Stimulated activated naive CD8-positive, alpha-beta T cell treated with anti-CD3 and anti-CD28 coated beads, Interleukin-15, Interleukin-2, amounts not matched to agents 100 ng/mL and 50 ng/mL, for 24 hours (primary cell): ENCODE measurements around the gene RASA3.

ENCODE experiments used
- H3K27ac Mint-ChIP-seq: one replicate; pipeline ENCODE4 v1.8.0; 2021; ENCODE audit warnings: mild to moderate bottlenecking, mixed read lengths
- H3K27me3 Mint-ChIP-seq: one replicate; pipeline ENCODE4 v1.8.0; 2021; ENCODE audit warnings: mixed read lengths
- H3K36me3 Mint-ChIP-seq: one replicate; pipeline ENCODE4 v1.8.0; 2021; ENCODE audit warnings: low read depth, mixed read lengths
- H3K4me1 Mint-ChIP-seq: one replicate; pipeline ENCODE4 v1.8.0; 2021; ENCODE audit warnings: low read depth, mixed read lengths
- H3K4me3 Mint-ChIP-seq: one replicate; pipeline ENCODE4 v1.8.0; 2021; ENCODE audit warnings: mild to moderate bottlenecking, mixed read lengths
- H3K9me3 Mint-ChIP-seq: one replicate; pipeline ENCODE4 v1.8.0; 2021; ENCODE audit warnings: mixed read lengths

The RASA3 gene

DNA sequence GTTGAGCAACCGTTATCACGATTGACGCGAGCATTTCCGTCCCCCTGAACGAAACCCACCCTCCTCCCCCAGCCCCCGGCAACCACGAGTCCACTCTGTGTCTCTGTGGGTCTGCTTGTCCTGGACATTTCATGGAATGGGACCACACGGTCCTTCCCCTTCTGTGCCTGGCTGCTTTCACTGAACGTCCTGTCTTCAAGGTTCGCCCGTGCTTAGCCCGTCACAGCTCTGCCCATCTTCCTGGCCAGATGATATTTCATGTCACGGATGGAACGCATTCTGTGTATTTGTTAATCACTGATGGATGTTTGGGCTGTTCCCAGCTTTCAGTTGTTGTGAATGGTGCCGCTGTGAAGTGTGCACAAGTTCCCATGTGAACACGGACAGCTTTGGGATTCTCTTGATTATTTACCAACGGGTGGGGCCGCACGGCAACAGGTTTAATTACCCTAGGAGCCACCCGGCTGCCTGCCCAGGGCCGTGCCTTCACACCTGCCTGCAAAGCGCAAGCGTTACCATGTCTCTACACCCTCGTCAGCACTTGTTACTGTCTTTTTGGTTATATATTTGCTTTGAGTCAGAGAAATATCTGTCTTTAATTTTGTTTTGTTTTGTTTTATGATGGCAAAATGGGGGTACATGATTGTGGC lies 42.5 kb downstream of the RASA3 start:
- Mint-ChIP-seq H3K27me3 (no peaks in the 10 kb centered on the region), H3K9me3 (peaks cover 32% of the 10 kb centered on the region), H3K4me3 (peak overlapping the region; percentile 23), H3K27ac (peak overlapping the region; percentile 66), H3K4me1 (peaks cover 27% of the 10 kb centered on the region), H3K36me3 (peaks cover 37% of the 10 kb centered on the region)

DNA sequence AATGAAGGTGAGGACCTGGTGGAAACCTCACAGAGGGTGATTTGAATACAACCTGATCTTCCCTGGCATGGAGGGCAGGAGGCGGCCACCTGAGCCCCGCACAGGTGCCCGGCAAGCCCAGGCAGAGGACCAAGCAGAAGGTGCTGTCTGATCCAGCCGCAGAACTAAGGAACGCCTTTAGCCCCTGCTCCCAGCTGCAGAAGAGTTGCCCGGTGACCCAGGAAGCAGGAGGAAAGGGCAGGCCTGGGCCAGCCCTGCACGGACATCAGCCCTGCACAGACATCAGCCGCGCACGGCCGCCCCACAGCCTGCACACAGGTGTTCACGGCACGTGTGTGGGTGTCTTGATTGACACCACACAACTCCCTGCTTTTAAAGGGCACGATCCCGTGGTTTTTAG lies 43.1 kb downstream of the RASA3 start:
- H3K36me3 Mint-ChIP-seq = peaks cover 36% of the 10 kb centered on the region
- no peaks in the 10 kb centered on the region for H3K27me3 Mint-ChIP-seq
- peaks cover 24% of the 10 kb centered on the region for H3K4me1 Mint-ChIP-seq
- no peak overlapping the region for H3K27ac Mint-ChIP-seq
- no peak overlapping the region for H3K4me3 Mint-ChIP-seq
- peaks cover 32% of the 10 kb centered on the region for H3K9me3 Mint-ChIP-seq

DNA sequence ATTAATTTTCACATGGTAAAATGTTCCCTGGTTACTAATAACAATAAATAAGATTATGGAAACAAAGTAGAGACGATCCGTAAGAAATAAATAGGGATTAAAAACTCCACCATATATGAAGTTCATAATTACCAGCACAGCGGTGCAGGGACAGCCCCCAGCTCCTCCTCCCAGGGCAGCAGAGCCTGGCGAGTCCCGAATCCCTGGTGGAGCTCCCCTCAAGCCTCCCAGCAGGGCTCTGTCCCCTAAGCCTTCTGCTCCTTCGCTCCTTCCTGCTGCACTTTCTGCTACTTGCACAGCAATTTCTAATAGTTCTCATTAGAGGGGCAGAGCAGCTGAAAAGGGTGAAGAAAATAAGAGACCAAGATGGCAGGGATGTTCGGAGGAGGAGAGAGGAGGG lies 43.6 kb downstream of the RASA3 start:
- H3K27ac Mint-ChIP-seq = no peak overlapping the region
- no peaks in the 10 kb centered on the region for H3K27me3 Mint-ChIP-seq
- H3K36me3 Mint-ChIP-seq = peaks cover 31% of the 10 kb centered on the region
- H3K9me3 Mint-ChIP-seq = peaks cover 27% of the 10 kb centered on the region
- H3K4me3 Mint-ChIP-seq = no peak overlapping the region
- H3K4me1 Mint-ChIP-seq = peaks cover 19% of the 10 kb centered on the region

DNA sequence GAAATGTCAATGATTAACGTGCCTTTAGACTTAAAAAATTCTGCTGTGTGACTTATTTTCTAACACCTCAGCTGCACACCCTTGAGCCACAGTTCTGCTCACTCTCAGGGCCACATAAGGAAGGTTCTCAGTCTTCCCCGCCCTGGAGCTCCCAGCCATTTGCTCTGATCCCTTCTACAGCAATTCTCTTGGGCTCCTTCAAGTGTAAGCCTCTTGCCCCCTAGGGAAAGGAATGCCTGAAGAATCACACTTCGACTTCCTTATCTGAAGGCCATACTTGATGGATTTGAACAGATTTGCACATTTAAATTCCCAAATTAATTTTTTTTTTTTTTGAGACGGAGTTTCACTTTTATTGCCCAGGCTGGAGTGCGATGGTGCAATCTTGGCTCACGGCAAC lies 44.2 kb downstream of the RASA3 start:
- H3K36me3 Mint-ChIP-seq = peaks cover 25% of the 10 kb centered on the region
- no peaks in the 10 kb centered on the region for H3K27me3 Mint-ChIP-seq
- peaks cover 21% of the 10 kb centered on the region for H3K9me3 Mint-ChIP-seq
- H3K4me3 Mint-ChIP-seq = no peak overlapping the region
- H3K4me1 Mint-ChIP-seq = peaks cover 13% of the 10 kb centered on the region
- no peak overlapping the region for H3K27ac Mint-ChIP-seq

DNA sequence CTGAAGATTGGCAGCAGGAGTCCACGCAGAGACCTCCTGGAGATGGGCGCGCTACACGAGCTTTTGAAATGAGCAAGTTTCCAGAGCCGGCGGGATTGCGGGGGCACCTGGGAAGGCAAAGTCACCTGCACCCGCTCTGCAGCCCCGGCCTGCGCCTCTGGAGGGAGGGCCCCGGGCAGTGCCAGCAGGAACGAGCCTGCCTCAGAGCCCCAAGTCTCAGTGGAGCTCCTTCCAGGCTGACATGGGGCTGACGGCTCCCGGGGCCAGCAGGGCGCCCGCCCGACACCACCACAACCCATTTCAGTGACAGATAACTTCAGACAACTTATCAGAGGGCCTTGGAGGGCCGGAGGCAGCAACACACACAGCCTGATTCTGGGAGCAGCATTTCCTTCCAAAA lies 45.0 kb downstream of the RASA3 start:
- Mint-ChIP-seq H3K4me3 (no peak overlapping the region), H3K27ac (no peak overlapping the region), H3K27me3 (no peaks in the 10 kb centered on the region), H3K36me3 (peaks cover 30% of the 10 kb centered on the region), H3K9me3 (peaks cover 13% of the 10 kb centered on the region), H3K4me1 (peaks cover 18% of the 10 kb centered on the region)

DNA sequence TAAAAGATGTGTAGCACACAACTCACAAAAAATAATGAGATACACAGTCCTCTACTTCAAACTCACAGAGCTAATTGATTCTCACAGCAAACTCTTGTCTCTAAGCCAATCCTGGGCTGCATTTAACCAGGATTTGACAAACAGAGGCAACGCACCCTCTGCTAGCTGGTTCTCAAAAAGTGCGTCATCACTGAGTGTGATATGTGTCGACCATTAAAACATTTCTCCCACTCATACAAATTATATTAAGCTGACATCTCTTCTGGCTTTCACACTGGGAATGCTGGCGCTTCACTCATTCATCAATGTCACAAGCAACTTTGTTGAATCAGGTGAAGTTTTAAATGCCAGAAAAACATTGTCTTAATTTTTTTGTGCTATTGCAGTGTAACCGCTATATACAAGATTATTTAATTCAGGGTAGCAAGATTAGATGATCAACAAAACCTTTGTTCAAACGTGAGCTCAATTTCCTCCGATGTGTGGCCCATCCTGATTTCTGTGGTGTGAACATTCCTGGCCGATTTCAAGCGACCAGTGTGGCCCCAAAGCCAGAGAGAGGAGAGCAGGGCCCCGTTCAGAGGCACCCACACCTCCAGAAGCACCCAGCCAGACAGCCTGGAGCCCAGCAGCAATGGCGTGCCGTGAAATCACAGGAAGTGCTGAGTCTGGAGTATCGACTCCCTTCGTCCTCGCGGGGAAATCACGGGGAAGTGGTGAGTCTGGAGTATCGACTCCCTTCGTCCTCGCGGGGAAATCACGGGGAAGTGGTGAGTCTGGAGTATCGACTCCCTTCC lies 49.4 kb downstream of the RASA3 start:
- H3K27me3 Mint-ChIP-seq = no peaks in the 10 kb centered on the region
- H3K9me3 Mint-ChIP-seq = no peaks in the 10 kb centered on the region
- no peak overlapping the region for H3K4me3 Mint-ChIP-seq
- H3K27ac Mint-ChIP-seq = no peak overlapping the region
- peaks cover 33% of the 10 kb centered on the region for H3K4me1 Mint-ChIP-seq
- H3K36me3 Mint-ChIP-seq = peaks cover 8% of the 10 kb centered on the region

DNA sequence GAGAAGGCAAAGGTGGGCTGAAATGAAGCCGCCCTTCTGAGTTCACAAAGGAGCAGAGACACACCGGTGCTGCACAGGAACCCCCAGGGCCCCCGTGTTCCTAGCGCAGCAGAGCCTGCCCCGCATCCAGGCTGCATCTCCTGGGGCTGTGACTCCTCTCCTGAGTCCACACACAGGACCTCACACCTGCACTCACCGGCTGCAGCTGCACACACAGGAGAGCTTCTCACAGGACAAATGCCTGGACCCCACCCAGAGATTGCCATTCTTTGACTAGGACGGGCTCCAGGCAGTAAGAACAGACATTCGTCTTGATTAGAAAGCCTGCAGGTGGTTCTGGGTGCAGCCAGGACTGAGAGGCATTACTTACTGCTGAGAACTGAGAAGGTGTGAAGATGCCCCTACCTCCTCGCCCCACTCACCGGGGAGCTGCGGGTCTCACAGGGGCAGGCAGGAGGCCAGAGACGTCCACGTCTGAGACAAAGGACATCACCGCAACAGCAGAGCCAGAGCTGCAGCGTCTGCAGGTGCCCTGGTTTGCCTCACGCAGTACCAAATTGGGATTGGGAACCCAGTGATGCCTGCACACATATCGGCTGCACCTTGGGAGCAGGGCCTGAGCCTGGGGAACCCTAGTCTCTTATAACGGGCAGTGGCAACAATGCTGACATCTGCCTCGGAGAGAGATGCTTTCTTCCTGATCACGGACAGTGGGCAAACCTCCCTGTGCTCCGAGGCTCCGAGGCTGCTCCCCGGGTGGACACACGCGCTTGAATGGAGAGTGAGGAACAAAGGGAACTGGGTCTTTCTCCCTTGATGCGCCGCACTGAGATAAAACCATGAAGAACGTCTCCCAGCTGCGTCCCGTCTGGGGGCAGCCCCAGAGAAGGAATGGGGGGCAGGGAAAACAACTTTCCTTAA lies 50.4 kb downstream of the RASA3 start:
- H3K9me3 Mint-ChIP-seq = no peaks in the 10 kb centered on the region
- H3K36me3 Mint-ChIP-seq = peaks cover 8% of the 10 kb centered on the region
- H3K4me3 Mint-ChIP-seq = no peak overlapping the region
- H3K27ac Mint-ChIP-seq = peak overlapping the region; percentile 70
- H3K4me1 Mint-ChIP-seq = peaks cover 40% of the 10 kb centered on the region
- no peaks in the 10 kb centered on the region for H3K27me3 Mint-ChIP-seq

DNA sequence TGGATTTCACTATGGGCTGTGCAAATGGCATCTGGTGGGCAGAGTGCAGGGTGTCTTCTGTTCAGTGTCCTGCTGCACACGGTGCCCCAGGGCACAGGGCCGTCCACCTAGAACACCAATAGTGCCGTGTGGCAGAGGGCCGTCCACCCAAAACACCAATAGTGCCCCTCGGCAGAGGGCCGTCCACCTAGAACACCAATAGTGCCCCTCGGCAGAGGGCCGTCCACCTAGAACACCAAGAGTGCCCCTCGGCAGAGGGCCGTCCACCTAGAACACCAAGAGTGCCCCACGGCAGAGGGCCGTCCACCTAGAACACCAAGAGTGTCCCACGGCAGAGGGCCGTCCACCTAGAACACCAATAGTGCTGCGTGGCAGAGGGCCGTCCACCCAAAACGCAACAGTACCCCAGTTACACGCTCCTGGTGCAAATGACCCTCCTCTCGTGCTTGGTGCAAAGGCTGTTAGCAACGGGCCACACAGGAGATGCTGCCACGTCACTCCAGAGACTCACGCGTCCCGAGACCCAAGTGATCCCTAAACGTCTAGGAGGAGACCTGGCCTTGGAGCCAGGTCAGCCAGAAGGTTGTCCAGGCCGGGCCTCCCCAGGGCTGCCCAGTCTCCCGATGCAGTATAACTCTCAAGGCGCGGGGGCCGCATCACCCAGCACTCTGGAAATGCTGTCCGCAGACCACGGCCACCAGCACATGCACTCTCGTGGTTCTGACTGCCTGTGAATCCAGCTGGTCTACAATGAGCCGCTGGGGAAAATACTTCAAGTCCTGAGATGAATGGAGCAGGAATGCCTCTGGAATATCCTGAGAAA lies 51.5 kb downstream of the RASA3 start:
- Mint-ChIP-seq H3K27ac (peak overlapping the region; percentile 70), H3K4me3 (no peak overlapping the region), H3K36me3 (peaks cover 17% of the 10 kb centered on the region), H3K9me3 (no peaks in the 10 kb centered on the region), H3K27me3 (no peaks in the 10 kb centered on the region), H3K4me1 (peaks cover 44% of the 10 kb centered on the region)

DNA sequence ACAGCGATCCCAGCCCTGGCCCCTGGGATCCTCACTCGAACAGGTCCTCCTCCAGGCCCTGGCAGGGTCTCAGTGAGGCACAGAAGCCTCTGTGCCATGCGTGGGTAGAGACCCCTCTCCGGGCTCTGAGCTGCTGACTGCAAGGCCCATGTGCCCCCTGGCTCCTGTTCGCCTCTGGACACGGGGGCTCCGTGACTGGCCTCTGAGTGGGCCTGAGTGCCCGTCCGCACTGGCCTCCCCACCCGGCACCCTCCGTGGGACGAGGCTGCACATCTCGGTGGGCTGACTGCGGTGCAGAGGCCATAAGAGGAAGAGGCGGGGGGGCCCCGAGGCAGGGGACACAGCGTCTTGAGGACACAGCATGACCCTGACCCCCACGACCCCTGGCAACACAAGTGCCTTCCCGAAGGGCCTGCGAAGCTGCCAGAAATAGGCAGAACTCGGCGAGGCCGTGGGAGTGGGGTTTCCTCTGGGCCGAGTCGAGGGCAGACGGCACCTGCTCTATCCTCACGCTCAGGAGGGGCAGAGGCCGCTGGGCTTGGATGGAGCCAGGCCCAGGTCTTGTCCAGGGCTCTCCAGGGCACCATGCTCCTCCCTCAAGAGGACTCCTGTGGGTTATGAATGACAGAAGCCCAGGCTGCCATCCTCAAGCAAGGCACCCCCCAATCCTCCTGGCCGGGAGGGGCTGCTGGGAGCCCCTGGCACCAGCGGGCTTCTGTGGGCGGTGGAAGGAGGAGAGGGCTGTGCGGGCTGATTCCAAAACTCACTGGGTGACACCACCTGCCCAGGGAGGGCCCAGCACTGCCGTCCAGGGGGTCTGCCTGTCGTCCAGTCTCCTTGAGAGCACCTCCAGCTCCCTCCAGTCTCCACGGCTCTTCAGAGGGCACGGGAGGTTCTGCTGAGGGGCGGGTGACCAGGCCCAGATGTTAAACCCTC lies 52.6 kb downstream of the RASA3 start:
- no peaks in the 10 kb centered on the region for H3K27me3 Mint-ChIP-seq
- H3K9me3 Mint-ChIP-seq = no peaks in the 10 kb centered on the region
- H3K4me1 Mint-ChIP-seq = peaks cover 44% of the 10 kb centered on the region
- H3K27ac Mint-ChIP-seq = no peak overlapping the region
- H3K36me3 Mint-ChIP-seq = peaks cover 21% of the 10 kb centered on the region
- H3K4me3 Mint-ChIP-seq = no peak overlapping the region

DNA sequence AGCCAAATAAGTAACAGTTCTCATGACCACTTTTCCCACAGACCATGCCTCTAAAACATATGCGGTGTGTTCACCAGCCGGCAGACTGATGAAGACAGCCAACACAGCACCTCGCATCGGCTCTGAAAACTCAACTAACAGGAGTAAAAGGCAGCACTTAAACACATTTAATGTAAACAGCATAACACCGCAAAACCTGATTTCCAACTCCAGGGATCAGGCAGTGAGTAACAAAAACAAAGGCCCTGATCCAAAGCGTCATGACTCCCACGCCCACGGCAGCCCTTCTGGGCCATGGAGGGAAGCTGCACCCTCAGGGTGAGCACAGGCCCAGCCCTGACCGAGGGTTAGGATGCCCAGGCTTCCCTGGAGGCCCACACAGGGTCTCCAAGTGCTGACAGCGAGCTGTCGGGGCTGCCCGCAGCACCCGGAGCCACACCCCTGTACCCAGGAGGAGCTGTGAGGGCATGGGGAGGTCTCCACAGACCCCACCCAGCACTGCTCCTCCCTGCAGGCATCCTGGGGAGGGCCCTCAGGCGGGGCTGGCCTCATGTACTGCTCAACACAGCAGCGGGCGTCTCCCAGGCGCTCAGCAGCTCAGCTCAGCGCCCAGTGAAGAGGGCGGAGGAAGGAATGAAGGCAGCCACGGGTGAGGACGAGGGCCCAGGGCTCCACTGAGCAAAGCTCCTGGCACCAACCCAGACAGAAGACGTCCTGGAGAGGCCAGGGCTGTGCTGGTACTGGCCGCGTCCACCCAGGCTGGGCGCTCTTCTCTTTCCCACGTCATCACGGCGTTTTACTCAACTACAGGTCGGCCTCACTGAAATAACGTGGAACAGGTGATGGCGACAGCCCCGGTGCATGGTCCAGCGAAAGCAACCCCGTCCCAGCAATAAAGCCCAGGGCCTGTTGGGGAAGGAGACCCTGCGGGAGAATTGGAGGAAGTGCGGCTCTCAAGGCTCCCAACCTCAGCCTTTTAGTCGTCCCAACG lies 53.7 kb downstream of the RASA3 start:
- no peak overlapping the region for H3K4me3 Mint-ChIP-seq
- no peaks in the 10 kb centered on the region for H3K9me3 Mint-ChIP-seq
- peaks cover 27% of the 10 kb centered on the region for H3K36me3 Mint-ChIP-seq
- no peaks in the 10 kb centered on the region for H3K27me3 Mint-ChIP-seq
- peak overlapping the region; percentile 91 for H3K27ac Mint-ChIP-seq
- peaks cover 44% of the 10 kb centered on the region for H3K4me1 Mint-ChIP-seq

DNA sequence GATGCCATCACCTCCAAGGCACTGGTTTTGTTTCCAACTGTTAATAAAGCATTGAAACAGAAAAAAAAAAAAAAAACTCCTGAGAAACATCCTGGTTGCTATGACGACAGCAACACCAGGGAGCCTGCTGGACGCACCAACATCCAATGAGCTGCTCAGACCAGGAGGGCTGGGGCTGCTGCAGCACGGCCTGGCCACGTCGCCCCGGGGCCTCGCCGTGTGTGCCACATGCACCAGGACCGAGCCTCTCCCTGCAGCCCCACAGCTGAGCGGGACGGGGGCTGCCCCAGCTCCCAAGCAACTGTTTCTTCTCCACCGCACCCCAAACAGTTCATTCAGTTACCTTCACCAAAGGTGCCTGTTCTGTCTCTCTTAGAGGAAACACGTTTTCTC lies 54.5 kb downstream of the RASA3 start:
- peak overlapping the region; percentile 91 for H3K27ac Mint-ChIP-seq
- H3K36me3 Mint-ChIP-seq = peaks cover 31% of the 10 kb centered on the region
- no peaks in the 10 kb centered on the region for H3K9me3 Mint-ChIP-seq
- H3K4me1 Mint-ChIP-seq = peaks cover 41% of the 10 kb centered on the region
- no peaks in the 10 kb centered on the region for H3K27me3 Mint-ChIP-seq
- H3K4me3 Mint-ChIP-seq = no peak overlapping the region

DNA sequence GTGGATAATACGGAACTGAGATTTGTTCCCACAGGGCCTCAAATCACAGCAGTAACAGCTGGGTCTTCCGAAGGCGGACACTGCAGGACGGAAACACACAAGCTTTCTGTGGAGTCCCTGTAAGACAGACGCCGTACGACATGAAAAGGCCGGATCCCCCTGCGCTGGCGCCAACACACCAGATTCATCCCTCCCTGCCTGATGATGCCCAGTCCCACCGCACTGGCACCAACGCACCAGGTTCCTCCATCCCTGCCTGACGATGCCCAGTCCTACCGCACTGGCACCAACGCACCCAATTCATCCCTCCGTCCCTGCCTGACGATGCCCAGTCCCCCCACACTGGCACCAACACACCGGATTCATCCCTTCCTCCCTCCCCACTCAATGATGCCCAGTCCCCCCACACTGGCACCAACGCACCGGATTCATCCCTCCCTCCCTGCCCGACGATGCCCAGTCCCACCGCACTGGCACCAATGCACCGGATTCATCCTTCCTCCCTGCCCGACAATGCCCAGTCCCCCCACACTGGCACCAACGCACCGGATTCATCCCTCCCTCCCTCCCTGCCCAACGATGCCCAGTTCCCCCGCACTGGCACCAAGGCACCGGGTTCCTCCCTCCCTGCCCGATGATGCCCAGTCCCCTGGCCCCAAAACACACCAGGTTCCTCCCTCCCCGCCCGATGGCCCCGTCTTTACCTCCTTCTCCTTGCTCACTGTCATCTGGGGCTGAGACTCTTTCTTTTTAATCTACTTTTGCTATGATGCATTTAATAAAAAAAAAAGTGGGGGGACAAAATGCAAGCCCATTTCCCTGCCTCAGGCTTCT lies 55.1 kb downstream of the RASA3 start:
- Mint-ChIP-seq H3K4me3 (no peak overlapping the region), H3K4me1 (peaks cover 36% of the 10 kb centered on the region), H3K27me3 (no peaks in the 10 kb centered on the region), H3K9me3 (no peaks in the 10 kb centered on the region), H3K27ac (peak overlapping the region; percentile 3), H3K36me3 (peaks cover 32% of the 10 kb centered on the region)
